ENCODE data around the gene OR5AU1.
A peak's percentile ranks its signal among the peaks of the same experiment; 100 is the strongest.

OR5AU1 gene

GRCh38 chr14:21192875-21193535 is 37.1 kb upstream of the OR5AU1 start:
- Histone ChIP-seq H3K27me3 (ENCODE audit: insufficient read depth, low read length, poor library complexity) (no peaks in the 10 kb centered on the region), H4K8ac (ENCODE audit: low read depth, low read length) (no peak overlapping the region), H3K18ac (ENCODE audit: low read length) (no peak overlapping the region), H2AK5ac (ENCODE audit: low read length) (no peak overlapping the region), H3K36me3 (ENCODE audit: control insufficient read depth, insufficient read depth, low read length) (no peaks in the 10 kb centered on the region), H3K4me1 (ENCODE audit: control insufficient read depth, low read depth, low read length) (no peaks in the 10 kb centered on the region), H4K5ac (ENCODE audit: low read length) (no peak overlapping the region), H2BK5ac (ENCODE audit: low read length) (no peak overlapping the region), H3K79me1 (ENCODE audit: low read length) (no peaks in the 10 kb centered on the region), H3K4ac (ENCODE audit: low read depth, low read length) (no peak overlapping the region), H2BK15ac (replicated peaks; ENCODE audit: low read depth) (no peak overlapping the region), H3K4me2 (ENCODE audit: low read length) (no peak overlapping the region), H3K23ac (ENCODE audit: low read length) (no peak overlapping the region), H3K56ac (ENCODE audit: low read length) (peak overlapping the region; percentile 25), H3K9ac (ENCODE audit: low read length) (no peak overlapping the region), H3K27ac (ENCODE audit: low read depth, low read length) (no peak overlapping the region), H2BK120ac (ENCODE audit: low read depth, low read length) (no peak overlapping the region), H3K4me3 (ENCODE audit: low read length) (no peak overlapping the region), H3K79me2 (ENCODE audit: control insufficient read depth, insufficient read depth, low read length) (no peaks in the 10 kb centered on the region)
- WGBS (ENCODE audit: extremely low coverage, insufficient coverage, low lambda C conversion rate): no CpG with 5 or more reads among the region's 7 CpGs
- no peak for DNase-seq

GRCh38 chr14:21192447-21192822 is 36.6 kb upstream of the OR5AU1 start:
- Histone ChIP-seq H3K27ac (ENCODE audit: low read depth, low read length) (no peak overlapping the region), H3K56ac (ENCODE audit: low read length) (no peak overlapping the region), H3K4me2 (ENCODE audit: low read length) (no peak overlapping the region), H4K5ac (ENCODE audit: low read length) (no peak overlapping the region), H3K79me2 (ENCODE audit: control insufficient read depth, insufficient read depth, low read length) (no peaks in the 10 kb centered on the region), H3K4me1 (ENCODE audit: control insufficient read depth, low read depth, low read length) (no peaks in the 10 kb centered on the region), H3K4me3 (ENCODE audit: low read length) (no peak overlapping the region), H3K18ac (ENCODE audit: low read length) (no peak overlapping the region), H3K4ac (ENCODE audit: low read depth, low read length) (no peak overlapping the region), H2BK120ac (ENCODE audit: low read depth, low read length) (no peak overlapping the region), H2BK15ac (replicated peaks; ENCODE audit: low read depth) (no peak overlapping the region), H2BK5ac (ENCODE audit: low read length) (no peak overlapping the region), H3K79me1 (ENCODE audit: low read length) (no peaks in the 10 kb centered on the region), H3K27me3 (ENCODE audit: insufficient read depth, low read length, poor library complexity) (no peaks in the 10 kb centered on the region), H3K9ac (ENCODE audit: low read length) (peak overlapping the region; percentile 10), H4K8ac (ENCODE audit: low read depth, low read length) (no peak overlapping the region), H2AK5ac (ENCODE audit: low read length) (no peak overlapping the region), H3K23ac (ENCODE audit: low read length) (no peak overlapping the region), H3K36me3 (ENCODE audit: control insufficient read depth, insufficient read depth, low read length) (no peaks in the 10 kb centered on the region)
- no CpG with 5 or more reads among the region's 1 CpG for WGBS (ENCODE audit: extremely low coverage, insufficient coverage, low lambda C conversion rate)
- DNase-seq: no peak

- H3K4ac ChIP-seq (ENCODE audit: low read depth, low read length): no peak overlapping the region
- H2BK15ac ChIP-seq (replicated peaks; ENCODE audit: low read depth): no peak overlapping the region
- no peaks in the 10 kb centered on the region for H3K27me3 ChIP-seq (ENCODE audit: insufficient read depth, low read length, poor library complexity)
- no peak overlapping the region for H4K5ac ChIP-seq (ENCODE audit: low read length)
- peak; percentile 93 for DNase-seq
- no peak overlapping the region for H2AK5ac ChIP-seq (ENCODE audit: low read length)
- no peak overlapping the region for H3K4me3 ChIP-seq (ENCODE audit: low read length)
- H2BK5ac ChIP-seq (ENCODE audit: low read length): no peak overlapping the region
- no peaks in the 10 kb centered on the region for H3K79me2 ChIP-seq (ENCODE audit: control insufficient read depth, insufficient read depth, low read length)
- H3K79me1 ChIP-seq (ENCODE audit: low read length): no peaks in the 10 kb centered on the region
- H3K36me3 ChIP-seq (ENCODE audit: control insufficient read depth, insufficient read depth, low read length): no peaks in the 10 kb centered on the region
- no peak overlapping the region for H3K27ac ChIP-seq (ENCODE audit: low read depth, low read length)
- no peak overlapping the region for H2BK120ac ChIP-seq (ENCODE audit: low read depth, low read length)
- no peak overlapping the region for H3K23ac ChIP-seq (ENCODE audit: low read length)
- peak overlapping the region; percentile 70 for H3K56ac ChIP-seq (ENCODE audit: low read length)
- H3K9ac ChIP-seq (ENCODE audit: low read length): peak overlapping the region; percentile 10
- H3K4me2 ChIP-seq (ENCODE audit: low read length): peak overlapping the region; percentile 13
- H3K18ac ChIP-seq (ENCODE audit: low read length): no peak overlapping the region
- no peak overlapping the region for H4K8ac ChIP-seq (ENCODE audit: low read depth, low read length)
- WGBS (ENCODE audit: extremely low coverage, insufficient coverage, low lambda C conversion rate): no CpG with 5 or more reads among the region's 19 CpGs
- H3K4me1 ChIP-seq (ENCODE audit: control insufficient read depth, low read depth, low read length): no peaks in the 10 kb centered on the region
Observed at GRCh38 chr14:21191809-21192446, 36.1 kb upstream of the OR5AU1 start.

- Histone ChIP-seq H2BK5ac (ENCODE audit: low read length) (no peak overlapping the region), H4K5ac (ENCODE audit: low read length) (no peak overlapping the region), H3K4me3 (ENCODE audit: low read length) (no peak overlapping the region), H3K27ac (ENCODE audit: low read depth, low read length) (no peak overlapping the region), H3K27me3 (ENCODE audit: insufficient read depth, low read length, poor library complexity) (no peaks in the 10 kb centered on the region), H3K56ac (ENCODE audit: low read length) (no peak overlapping the region), H3K4me2 (ENCODE audit: low read length) (no peak overlapping the region), H3K18ac (ENCODE audit: low read length) (no peak overlapping the region), H2AK5ac (ENCODE audit: low read length) (no peak overlapping the region), H3K79me1 (ENCODE audit: low read length) (no peaks in the 10 kb centered on the region), H2BK15ac (replicated peaks; ENCODE audit: low read depth) (no peak overlapping the region), H3K36me3 (ENCODE audit: control insufficient read depth, insufficient read depth, low read length) (no peaks in the 10 kb centered on the region), H4K8ac (ENCODE audit: low read depth, low read length) (no peak overlapping the region), H2BK120ac (ENCODE audit: low read depth, low read length) (no peak overlapping the region), H3K79me2 (ENCODE audit: control insufficient read depth, insufficient read depth, low read length) (no peaks in the 10 kb centered on the region), H3K23ac (ENCODE audit: low read length) (no peak overlapping the region), H3K4ac (ENCODE audit: low read depth, low read length) (no peak overlapping the region), H3K4me1 (ENCODE audit: control insufficient read depth, low read depth, low read length) (no peaks in the 10 kb centered on the region), H3K9ac (ENCODE audit: low read length) (no peak overlapping the region)
- WGBS (ENCODE audit: extremely low coverage, insufficient coverage, low lambda C conversion rate): no CpG with 5 or more reads among the region's 7 CpGs
- DNase-seq: no peak
Observed at GRCh38 chr14:21191261-21191808, 35.5 kb upstream of the OR5AU1 start.

GRCh38 chr14:21185491-21185890 is 29.6 kb upstream of the OR5AU1 start:
- no peak overlapping the region for H4K8ac ChIP-seq (ENCODE audit: low read depth, low read length)
- no peak overlapping the region for H3K9ac ChIP-seq (ENCODE audit: low read length)
- no peak overlapping the region for H3K4me3 ChIP-seq (ENCODE audit: low read length)
- H3K27me3 ChIP-seq (ENCODE audit: insufficient read depth, low read length, poor library complexity): no peaks in the 10 kb centered on the region
- H2BK5ac ChIP-seq (ENCODE audit: low read length): no peak overlapping the region
- no CpG with 5 or more reads among the region's 5 CpGs for WGBS (ENCODE audit: extremely low coverage, insufficient coverage, low lambda C conversion rate)
- no peak overlapping the region for H3K4me2 ChIP-seq (ENCODE audit: low read length)
- H3K56ac ChIP-seq (ENCODE audit: low read length): no peak overlapping the region
- no peak overlapping the region for H3K18ac ChIP-seq (ENCODE audit: low read length)
- no peaks in the 10 kb centered on the region for H3K36me3 ChIP-seq (ENCODE audit: control insufficient read depth, insufficient read depth, low read length)
- no peak overlapping the region for H2BK120ac ChIP-seq (ENCODE audit: low read depth, low read length)
- no peaks in the 10 kb centered on the region for H3K79me2 ChIP-seq (ENCODE audit: control insufficient read depth, insufficient read depth, low read length)
- no peaks in the 10 kb centered on the region for H3K4me1 ChIP-seq (ENCODE audit: control insufficient read depth, low read depth, low read length)
- DNase-seq: no peak
- no peak overlapping the region for H3K27ac ChIP-seq (ENCODE audit: low read depth, low read length)
- no peak overlapping the region for H3K4ac ChIP-seq (ENCODE audit: low read depth, low read length)
- H4K5ac ChIP-seq (ENCODE audit: low read length): no peak overlapping the region
- H2AK5ac ChIP-seq (ENCODE audit: low read length): no peak overlapping the region
- no peak overlapping the region for H2BK15ac ChIP-seq (replicated peaks; ENCODE audit: low read depth)
- H3K79me1 ChIP-seq (ENCODE audit: low read length): no peaks in the 10 kb centered on the region
- no peak overlapping the region for H3K23ac ChIP-seq (ENCODE audit: low read length)

All from mesendoderm (in vitro differentiated cells).